GM21737 (cell line): ENCODE results near the gene PPP3CB.

Experiments used
- ATAC-seq: cut with Tn5 transposase; IDR thresholded peaks from one replicate; pipeline ENCODE4 v1.9.1; 2021; ENCODE audit warnings: mild to moderate bottlenecking, moderate library complexity; ENCODE audit not compliant: unreplicated experiment

Gene PPP3CB

GRCh38 chr10:73495884-73496674 is at the start of gene PPP3CB:
Gene PPP3CB, minus strand, starts transcription at chr10:73496024. Its CDS starts 135 bp downstream, at chr10:73495889.
- ATAC-seq: peak; percentile 55

GRCh38 chr10:73545357-73545756 is 49.5 kb upstream of the PPP3CB start:
- no peak for ATAC-seq

- ATAC-seq: no peak
Observed at GRCh38 chr10:73537709-73538108, 41.9 kb upstream of the PPP3CB start.

GRCh38 chr10:73537288-73537687 is 41.5 kb upstream of the PPP3CB start:
- no peak for ATAC-seq

GRCh38 chr10:73534857-73535256 is 39.0 kb upstream of the PPP3CB start:
- ATAC-seq: no peak

GRCh38 chr10:73529089-73529832 is 33.4 kb upstream of the PPP3CB start:
- no peak for ATAC-seq

- no peak for ATAC-seq
Observed at GRCh38 chr10:73522263-73522662, 26.4 kb upstream of the PPP3CB start.

- no peak for ATAC-seq
Observed at GRCh38 chr10:73519336-73519735, 23.5 kb upstream of the PPP3CB start.

- ATAC-seq: no peak
Observed at GRCh38 chr10:73517166-73517888, 21.5 kb upstream of the PPP3CB start.

GRCh38 chr10:73512207-73512743 is 16.5 kb upstream of the PPP3CB start:
- no peak for ATAC-seq

- no peak for ATAC-seq
Observed at GRCh38 chr10:73509695-73510094, 13.9 kb upstream of the PPP3CB start.

- ATAC-seq: no peak
Observed at GRCh38 chr10:73506491-73506890, 10.7 kb upstream of the PPP3CB start.

- ATAC-seq: no peak
Observed at GRCh38 chr10:73506074-73506473, 10.2 kb upstream of the PPP3CB start.

- no peak for ATAC-seq
Observed at GRCh38 chr10:73503037-73503436, 7.2 kb upstream of the PPP3CB start.

GRCh38 chr10:73501651-73502050 is 5.8 kb upstream of the PPP3CB start:
- no peak for ATAC-seq

GRCh38 chr10:73497623-73498022 is 1.8 kb upstream of the PPP3CB start:
- ATAC-seq: no peak

- peak; percentile 91 for ATAC-seq
Observed at GRCh38 chr10:73495226-73495883, 469 bp downstream of the PPP3CB start.

GRCh38 chr10:73494877-73495225 is 973 bp downstream of the PPP3CB start:
- no peak for ATAC-seq

GRCh38 chr10:73494213-73494612 is 1.6 kb downstream of the PPP3CB start:
- no peak for ATAC-seq

GRCh38 chr10:73493781-73494180 is 2.0 kb downstream of the PPP3CB start:
- no peak for ATAC-seq

- no peak for ATAC-seq
Observed at GRCh38 chr10:73486601-73487000, 9.2 kb downstream of the PPP3CB start.
